Measurements from ENCODE around the gene TMEM176A.

- TF ChIP-seq CTCF (IDR thresholded peaks at IDR 0.05; ENCODE audit: low read depth, low read length) (no peak), POLR2A (IDR thresholded peaks at IDR 0.05; ENCODE audit: extremely low read depth, insufficient read length) (no peak)
Observed at GRCh38 chr7:150806454-150806853, 5.9 kb downstream of the TMEM176A start.

All from NB4 (cell line).